Right ventricle myocardium inferior (tissue), 1 donor: Measurements from ENCODE around the gene SYNE2. TPM values are rescaled to one million over a fixed set of nuclear protein-coding genes. Genes with fewer than 3 reads are reported as not detected.

Experiments
- ATAC-seq: fragments of 200-7000 bp; cut with Tn5 transposase; one replicate; pipeline ENCODE4 v1.9.1; 2020; ENCODE audit warnings: mild to moderate bottlenecking, moderate library complexity
- DNase-seq: peaks from one replicate; pipeline ENCODE4 v3.0.0; 2021; ENCODE audit errors: missing footprints
- intact Hi-C: fragments of 100-400 bp; cut with DNase I; formaldehyde crosslinking; loops from one replicate; pipeline ENCODE4 v1.11.0; 2022
- total RNA-seq: library from RNA; stranded (reverse); fragmentation: NEBNext Ultra II Directional; extraction: Animal tissue kit (Norgen Biotek cat#: 25700); gene quantifications from one replicate; pipeline ENCODE4 v1.2.1, GENCODE V29; 2021
- donor health status: DM: no; HTN: yes; CAD: no; lungs with severe emphysema.

Gene SYNE2
- total RNA-seq, 1 donor from 2014 or later = 191 TPM

- ATAC-seq = no peak
- DNase-seq = no peak
- intact Hi-C loops = no loop called here
Observed at GRCh38 chr14:64212666-64213065, 359.9 kb downstream of the SYNE2 start.

GRCh38 chr14:64213086-64213485, 360.3 kb downstream of the SYNE2 start:
- intact Hi-C loops = no loop called here
- DNase-seq (no peak), ATAC-seq (no peak)

GRCh38 chr14:64213853-64214570, 361.2 kb downstream of the SYNE2 start:
- intact Hi-C loops = no loop called here
- ATAC-seq (no peak), DNase-seq (no peak)

- intact Hi-C loops = no loop called here
- no peak for DNase-seq
- no peak for ATAC-seq
Observed at GRCh38 chr14:64215274-64215673, 362.5 kb downstream of the SYNE2 start.

- intact Hi-C loops = no loop called here
Observed at GRCh38 chr14:64215978-64216377, 363.2 kb downstream of the SYNE2 start.

GRCh38 chr14:64217308-64217707, 364.5 kb downstream of the SYNE2 start:
- ATAC-seq (peak; percentile 20), DNase-seq (no peak)
- intact Hi-C loops = no loop called here

More at GRCh38 chr14:64215978-64216377, 363.2 kb downstream of the SYNE2 start:
- DNase-seq = no peak
- ATAC-seq = no peak

- DNase-seq (no peak), ATAC-seq (no peak)
- intact Hi-C loops = no loop called here
Observed at GRCh38 chr14:64217834-64218233, 365.0 kb downstream of the SYNE2 start.

GRCh38 chr14:64218344-64219240, 365.8 kb downstream of the SYNE2 start:
- DNase-seq (no peak), ATAC-seq (peak; percentile 69)
- intact Hi-C loops = no loop called here

GRCh38 chr14:64220056-64220455, 367.3 kb downstream of the SYNE2 start:
- ATAC-seq (no peak), DNase-seq (no peak)
- intact Hi-C loops = loop anchor here (1.0 kb wide), 1 partner anchor 23 kb away; no protein-coding TSS in a partner anchor

- intact Hi-C loops = loop anchor here (1.0 kb wide), 1 partner anchor 23 kb away; no protein-coding TSS in a partner anchor
- peak; percentile 79 for ATAC-seq
Observed at GRCh38 chr14:64220466-64220865, 367.7 kb downstream of the SYNE2 start.

GRCh38 chr14:64221391-64222003, 368.7 kb downstream of the SYNE2 start:
- intact Hi-C loops = no loop called here
- ATAC-seq = no peak
- DNase-seq = no peak

More at GRCh38 chr14:64220466-64220865, 367.7 kb downstream of the SYNE2 start:
- peak; percentile 77 for DNase-seq

GRCh38 chr14:64225151-64225757, 372.4 kb downstream of the SYNE2 start:
- no peak for DNase-seq
- ATAC-seq = peak; percentile 58
- intact Hi-C loops = no loop called here

- DNase-seq (no peak), ATAC-seq (no peak)
- intact Hi-C loops = no loop called here
Observed at GRCh38 chr14:64227856-64228255, 375.1 kb downstream of the SYNE2 start.

- no peak for ATAC-seq
- intact Hi-C loops = no loop called here
- DNase-seq = no peak
Observed at GRCh38 chr14:64229489-64229888, 376.7 kb downstream of the SYNE2 start.

GRCh38 chr14:64232095-64232838, 379.5 kb downstream of the SYNE2 start:
- no peak for DNase-seq
- ATAC-seq = peak; percentile 54
- intact Hi-C loops = no loop called here

GRCh38 chr14:64232944-64233343, 380.1 kb downstream of the SYNE2 start:
- intact Hi-C loops = no loop called here
- no peak for ATAC-seq
- no peak for DNase-seq

- ATAC-seq (no peak), DNase-seq (no peak)
- intact Hi-C loops = no loop called here
Observed at GRCh38 chr14:64233531-64234190, 380.9 kb downstream of the SYNE2 start.
